ENCODE data around the gene RTF1.
A peak's percentile ranks its signal among the peaks of the same experiment; 100 is the strongest.

Gene RTF1

DNA sequence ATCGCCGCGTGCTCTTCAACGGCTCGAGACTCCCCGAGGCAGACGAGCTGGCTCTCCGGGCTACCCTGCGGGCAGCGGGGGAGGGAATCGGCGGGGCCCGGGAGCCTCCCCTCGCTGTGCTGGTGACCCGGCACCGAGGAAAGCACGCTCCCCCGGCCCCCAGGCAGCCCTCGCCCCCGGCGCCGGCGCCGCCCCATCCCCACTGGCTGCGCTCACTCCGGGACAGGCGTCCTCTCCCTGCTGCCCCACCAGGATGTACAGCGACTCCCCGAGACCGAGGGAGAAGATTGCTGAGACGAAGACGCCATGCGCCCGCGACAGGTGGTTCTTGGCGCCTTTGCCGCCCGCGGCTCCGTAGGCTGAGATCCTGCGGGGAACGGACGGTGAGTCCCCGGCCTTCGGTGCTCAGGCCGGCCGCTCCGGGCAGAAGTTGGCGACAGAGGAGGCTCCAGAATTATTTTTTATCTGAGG is 95.0 kb downstream of the RTF1 start:
- TF ChIP-seq, protein P1, sequence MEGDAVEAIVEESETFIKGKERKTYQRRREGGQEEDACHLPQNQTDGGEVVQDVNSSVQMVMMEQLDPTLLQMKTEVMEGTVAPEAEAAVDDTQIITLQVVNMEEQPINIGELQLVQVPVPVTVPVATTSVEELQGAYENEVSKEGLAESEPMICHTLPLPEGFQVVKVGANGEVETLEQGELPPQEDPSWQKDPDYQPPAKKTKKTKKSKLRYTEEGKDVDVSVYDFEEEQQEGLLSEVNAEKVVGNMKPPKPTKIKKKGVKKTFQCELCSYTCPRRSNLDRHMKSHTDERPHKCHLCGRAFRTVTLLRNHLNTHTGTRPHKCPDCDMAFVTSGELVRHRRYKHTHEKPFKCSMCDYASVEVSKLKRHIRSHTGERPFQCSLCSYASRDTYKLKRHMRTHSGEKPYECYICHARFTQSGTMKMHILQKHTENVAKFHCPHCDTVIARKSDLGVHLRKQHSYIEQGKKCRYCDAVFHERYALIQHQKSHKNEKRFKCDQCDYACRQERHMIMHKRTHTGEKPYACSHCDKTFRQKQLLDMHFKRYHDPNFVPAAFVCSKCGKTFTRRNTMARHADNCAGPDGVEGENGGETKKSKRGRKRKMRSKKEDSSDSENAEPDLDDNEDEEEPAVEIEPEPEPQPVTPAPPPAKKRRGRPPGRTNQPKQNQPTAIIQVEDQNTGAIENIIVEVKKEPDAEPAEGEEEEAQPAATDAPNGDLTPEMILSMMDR (IDR thresholded peaks at IDR 0.05; ENCODE audit: insufficient read depth, low read depth, low read length, missing control alignments), result no peak
- DNase-seq (ENCODE audit: low read depth), result no peak
- H3K4me3 ChIP-seq (ENCODE audit: low read depth, low read length), result no peak overlapping the region; the same call in none of the 2 replicates

DNA sequence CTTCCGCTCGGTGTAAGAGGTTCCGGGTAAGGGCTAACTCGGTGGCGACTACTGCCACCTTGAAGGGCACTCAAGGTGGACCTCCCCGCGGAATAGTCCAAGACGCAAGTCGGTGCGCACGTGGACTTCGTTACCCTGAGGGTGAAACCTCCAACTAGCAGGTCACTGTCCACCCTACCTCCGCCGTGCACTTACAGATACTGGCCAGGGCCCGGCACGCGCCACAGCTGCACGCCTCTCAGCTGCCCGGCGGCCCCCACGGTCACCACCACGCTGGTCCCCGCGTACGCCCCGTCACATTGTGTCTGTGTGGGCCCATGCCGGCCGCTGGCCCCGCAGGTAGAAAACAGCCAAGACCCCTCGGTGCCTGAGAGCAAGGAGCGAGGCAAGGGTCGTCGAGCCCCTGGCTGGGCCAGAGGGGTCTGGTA is 95.6 kb downstream of the RTF1 start:
- no peak overlapping the region for H3K4me3 ChIP-seq (ENCODE audit: low read depth, low read length)
- TF ChIP-seq, protein P1 (IDR thresholded peaks at IDR 0.05; ENCODE audit: insufficient read depth, low read depth, low read length, missing control alignments), result no peak
- no peak for DNase-seq (ENCODE audit: low read depth)

DNA sequence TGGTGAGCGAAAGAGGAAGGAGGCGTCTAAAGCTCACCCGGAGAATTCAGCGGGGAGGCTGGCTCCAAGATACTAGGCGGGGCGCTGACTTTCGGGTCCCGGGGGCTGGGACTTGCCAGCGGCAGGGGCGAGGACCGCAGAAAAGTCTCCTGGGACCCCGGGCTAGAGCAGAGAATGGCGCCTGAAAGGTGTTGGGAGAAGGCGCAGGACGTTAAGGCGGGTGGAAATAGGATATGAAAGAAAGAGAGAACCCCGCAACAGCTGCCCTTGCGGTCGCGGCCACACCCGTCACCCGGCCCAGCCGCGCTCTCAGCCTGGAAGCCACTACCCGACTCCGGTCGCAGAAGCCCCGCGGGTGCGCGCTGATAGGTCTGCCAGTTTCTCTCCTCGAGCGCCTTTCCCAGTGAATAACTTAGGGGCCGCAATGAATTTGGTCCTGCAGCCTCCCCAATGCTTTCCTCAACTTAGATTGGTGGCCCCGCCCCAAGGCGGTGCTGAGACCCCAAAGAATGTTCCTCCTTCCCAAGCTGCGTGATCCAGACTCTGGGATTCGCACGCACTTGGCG is 96.1 kb downstream of the RTF1 start:
- TF ChIP-seq, protein P1 (IDR thresholded peaks at IDR 0.05; ENCODE audit: insufficient read depth, low read depth, low read length, missing control alignments), result no peak
- no peak overlapping the region for H3K4me3 ChIP-seq (ENCODE audit: low read depth, low read length)
- peak; percentile 44 for DNase-seq (ENCODE audit: low read depth)

DNA sequence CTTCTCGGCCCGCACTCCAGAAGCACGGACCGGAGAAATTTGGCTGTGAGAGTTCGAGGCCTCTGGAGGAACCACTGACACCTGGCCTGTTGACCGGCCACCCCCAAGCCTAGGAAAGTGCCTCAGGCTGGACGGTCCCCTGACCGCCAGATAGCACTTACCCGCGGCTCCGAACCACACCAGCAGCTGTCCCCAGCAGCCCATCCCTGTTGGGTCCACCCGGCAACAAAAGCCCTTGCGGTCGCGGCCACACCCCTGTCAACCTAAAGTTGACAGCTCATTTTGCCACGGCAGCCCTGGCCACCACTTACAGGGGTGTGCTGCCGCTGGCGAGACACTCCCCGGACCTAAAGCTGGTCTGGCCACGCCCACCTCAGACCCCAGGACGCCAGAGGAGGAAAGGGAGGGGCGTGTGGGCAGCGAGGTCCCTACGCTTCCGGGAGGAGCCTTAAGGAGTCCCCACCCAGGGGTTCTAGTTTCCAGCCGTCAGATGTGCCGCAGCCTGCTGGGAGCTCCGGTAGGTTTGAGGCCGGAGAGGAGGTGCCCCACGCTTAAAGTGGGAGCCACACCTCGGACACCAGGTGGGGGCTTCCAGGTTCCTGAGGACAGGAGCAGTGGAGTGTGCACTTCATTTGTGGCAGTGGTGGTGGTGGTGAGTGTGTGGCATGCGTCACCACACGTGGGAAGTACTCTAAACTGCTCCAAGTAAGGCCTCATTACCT is 96.8 kb downstream of the RTF1 start, which contains the start of gene LTK:
TSS of gene LTK (minus strand) at position 322 of the 722 bp plus-strand sequence. CDS start at position 204, 118 bp downstream.
- H3K4me3 ChIP-seq (ENCODE audit: low read depth, low read length), result no peak within 1 kb of the TSS
- DNase-seq (ENCODE audit: low read depth), result peak; percentile 62
- TF ChIP-seq, protein P1 (IDR thresholded peaks at IDR 0.05; ENCODE audit: insufficient read depth, low read depth, low read length, missing control alignments), result no peak

DNA sequence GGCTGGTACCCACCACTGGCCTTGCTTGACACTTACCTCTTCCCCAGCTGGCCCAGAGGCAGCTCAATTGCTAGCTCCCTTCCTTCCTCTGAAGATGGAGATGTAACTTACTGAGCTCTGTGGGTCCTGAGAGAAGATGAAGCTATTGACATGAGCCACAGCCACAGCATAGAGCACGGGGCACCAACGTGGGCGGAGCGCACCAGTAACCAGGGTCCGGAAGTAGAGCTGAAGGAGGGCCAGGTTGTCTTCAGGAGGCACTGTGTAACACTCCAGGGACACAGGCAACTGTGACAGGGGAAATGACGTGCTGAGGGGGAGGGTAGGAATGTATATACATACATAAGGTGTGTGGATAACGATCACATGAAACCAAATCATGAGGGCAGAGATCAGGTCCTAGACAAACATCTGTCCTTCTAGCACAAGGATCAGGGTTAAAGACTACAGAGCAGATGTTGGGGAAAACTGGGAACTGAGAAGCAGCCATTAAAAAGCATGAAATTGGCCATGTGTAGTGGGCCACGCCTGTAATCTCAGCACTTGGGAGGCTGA is 101.1 kb downstream of the RTF1 start:
- no peak for DNase-seq (ENCODE audit: low read depth)
- H3K4me3 ChIP-seq (ENCODE audit: low read depth, low read length), result no peak overlapping the region
- TF ChIP-seq, protein P1 (IDR thresholded peaks at IDR 0.05; ENCODE audit: insufficient read depth, low read depth, low read length, missing control alignments), result no peak

DNA sequence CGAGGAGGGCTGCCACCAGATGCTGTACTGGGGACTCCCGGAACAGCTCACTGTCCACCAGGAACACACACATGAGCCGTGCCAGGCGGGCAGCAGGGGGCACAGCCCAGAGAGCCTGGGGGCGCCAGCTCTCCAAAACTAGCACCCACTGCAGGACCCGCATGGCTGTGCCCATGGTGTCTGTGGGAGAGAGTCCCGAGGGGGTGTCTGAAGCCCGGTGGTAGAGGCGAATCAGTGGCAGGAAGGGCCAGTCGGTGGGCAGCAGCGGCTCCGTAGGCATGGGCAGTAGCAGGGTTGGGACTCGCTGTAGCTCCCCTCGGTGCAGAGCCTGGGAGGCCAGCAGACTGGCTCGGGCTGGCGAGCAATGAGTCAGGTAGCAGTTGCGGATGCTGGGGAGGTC is 103.7 kb downstream of the RTF1 start:
- no peak for DNase-seq (ENCODE audit: low read depth)
- no peak overlapping the region for H3K4me3 ChIP-seq (ENCODE audit: low read depth, low read length)
- TF ChIP-seq, protein P1 (IDR thresholded peaks at IDR 0.05; ENCODE audit: insufficient read depth, low read depth, low read length, missing control alignments), result no peak

All from GM12865 (cell line).